GM21825 (cell line): Measurements from ENCODE around the gene ATP6AP1.
A peak's percentile ranks its signal among the peaks of the same experiment; 100 is the strongest.

Source experiments
- ATAC-seq: cut with Tn5 transposase; IDR thresholded peaks from one replicate; pipeline ENCODE4 v1.9.1; 2021; ENCODE audit warnings: mild to moderate bottlenecking, moderate library complexity; ENCODE audit not compliant: unreplicated experiment

The ATP6AP1 gene

GRCh38 chrX:154468217-154468616 lies 39.7 kb downstream of the ATP6AP1 start:
- no peak for ATAC-seq

- no peak for ATAC-seq
Observed at GRCh38 chrX:154469114-154469513, 40.6 kb downstream of the ATP6AP1 start.

GRCh38 chrX:154469880-154470279 lies 41.4 kb downstream of the ATP6AP1 start:
- no peak for ATAC-seq

DNA sequence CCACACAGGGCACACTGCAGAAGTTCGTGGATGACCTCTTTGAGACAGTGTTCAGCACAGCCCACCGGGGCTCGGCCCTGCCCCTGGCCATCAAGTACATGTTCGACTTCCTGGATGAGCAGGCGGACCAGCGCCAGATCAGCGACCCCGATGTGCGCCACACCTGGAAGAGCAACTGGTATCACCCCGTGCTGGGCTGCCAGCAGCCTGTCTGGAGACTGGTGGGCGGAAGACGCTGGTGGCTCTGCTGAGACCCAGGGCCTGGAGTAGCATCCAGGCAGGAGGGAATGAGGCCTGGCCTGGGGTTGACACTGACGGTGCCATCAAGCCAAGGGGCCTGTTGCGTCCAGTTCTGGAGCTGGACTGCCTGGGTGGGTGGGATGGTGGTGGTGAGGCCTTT lies 42.0 kb downstream of the ATP6AP1 start:
- ATAC-seq, result no peak

DNA sequence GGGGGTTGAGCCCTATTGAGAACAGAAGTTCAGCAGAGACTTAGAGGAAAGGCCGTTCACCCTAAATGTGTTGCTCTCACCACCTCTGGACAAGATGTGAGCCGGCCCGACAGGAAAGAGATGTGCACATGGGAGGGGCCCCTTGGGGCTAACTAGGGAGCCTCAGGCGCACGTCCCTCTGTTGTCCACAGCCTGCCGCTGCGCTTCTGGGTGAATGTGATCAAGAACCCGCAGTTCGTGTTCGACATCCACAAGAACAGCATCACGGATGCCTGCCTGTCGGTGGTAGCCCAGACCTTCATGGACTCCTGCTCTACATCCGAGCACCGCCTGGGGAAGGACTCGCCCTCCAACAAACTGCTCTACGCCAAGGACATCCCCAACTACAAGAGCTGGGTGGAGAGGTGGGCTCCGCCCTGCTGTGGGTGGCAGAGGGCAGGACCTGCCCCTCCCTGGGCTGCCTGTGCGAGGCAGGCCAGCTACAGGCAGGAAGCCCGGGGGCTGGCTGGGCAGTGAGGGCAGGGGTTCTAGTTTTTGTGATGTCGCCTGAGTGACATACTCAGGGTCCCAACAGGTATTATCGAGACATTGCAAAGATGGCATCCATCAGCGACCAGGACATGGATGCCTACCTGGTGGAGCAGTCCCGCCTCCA lies 42.6 kb downstream of the ATP6AP1 start:
- ATAC-seq, result no peak

DNA sequence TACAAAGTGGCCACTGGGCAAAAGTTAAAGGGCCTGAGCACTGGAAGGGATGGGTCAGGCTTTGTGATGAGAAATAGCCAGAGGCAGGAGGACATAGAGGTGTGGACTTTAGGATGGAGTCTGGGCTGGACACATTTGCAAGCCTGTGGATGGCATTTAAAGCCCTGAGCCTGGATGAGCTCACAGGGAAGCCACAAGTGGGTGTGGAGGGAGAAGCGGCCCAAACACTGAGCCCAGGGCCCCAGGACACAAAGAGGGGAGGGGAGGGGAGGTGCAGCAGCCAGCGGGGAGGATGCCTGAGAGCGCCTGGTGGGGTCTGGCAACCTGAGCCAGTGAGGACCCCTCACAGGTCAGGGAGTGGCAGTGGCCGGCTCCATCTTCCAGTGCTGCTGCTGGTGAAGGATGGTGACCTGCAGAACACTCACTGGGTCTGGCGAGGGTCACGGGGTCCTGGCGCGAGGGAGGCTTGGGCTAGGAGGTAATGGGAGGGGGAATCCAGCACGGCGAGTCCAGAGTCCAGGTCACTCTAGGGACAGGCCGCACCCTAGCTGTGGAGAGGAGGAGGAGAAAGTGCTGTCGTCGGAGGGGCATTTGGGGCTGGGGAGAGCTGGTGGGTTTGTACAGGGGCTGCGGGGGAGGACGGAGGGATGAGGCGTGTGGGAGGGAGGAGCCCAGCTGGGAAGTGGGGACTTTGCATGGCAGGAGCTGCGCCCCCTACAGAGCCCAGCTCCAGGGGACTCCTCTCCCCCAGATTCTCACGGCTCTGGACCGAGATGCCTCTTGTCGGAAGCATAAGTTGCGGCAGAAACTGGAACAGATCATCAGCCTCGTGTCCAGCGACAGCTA lies 43.6 kb downstream of the ATP6AP1 start:
- no peak for ATAC-seq

- ATAC-seq, result no peak
Observed at GRCh38 chrX:154472685-154473632, 44.5 kb downstream of the ATP6AP1 start.

DNA sequence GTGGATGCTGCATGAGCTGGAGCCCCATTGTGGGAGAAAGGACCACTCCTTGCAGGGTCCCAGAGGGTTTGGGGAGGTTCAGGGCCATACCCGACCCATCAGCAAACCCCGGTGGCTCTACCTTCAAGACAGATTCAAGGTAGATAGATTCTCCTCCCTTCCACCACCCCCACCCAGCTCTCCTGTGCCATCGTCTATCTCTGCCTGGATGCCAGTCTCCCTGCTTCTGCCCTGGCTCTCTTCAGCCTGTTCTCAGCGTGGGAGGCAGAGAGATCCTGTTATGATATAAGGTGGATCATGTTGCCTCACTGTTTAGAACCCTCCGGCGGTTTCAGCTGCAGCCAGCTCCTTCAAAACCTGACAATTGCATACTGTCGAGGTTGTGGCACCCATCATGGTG lies 45.2 kb downstream of the ATP6AP1 start:
- ATAC-seq, result no peak

DNA sequence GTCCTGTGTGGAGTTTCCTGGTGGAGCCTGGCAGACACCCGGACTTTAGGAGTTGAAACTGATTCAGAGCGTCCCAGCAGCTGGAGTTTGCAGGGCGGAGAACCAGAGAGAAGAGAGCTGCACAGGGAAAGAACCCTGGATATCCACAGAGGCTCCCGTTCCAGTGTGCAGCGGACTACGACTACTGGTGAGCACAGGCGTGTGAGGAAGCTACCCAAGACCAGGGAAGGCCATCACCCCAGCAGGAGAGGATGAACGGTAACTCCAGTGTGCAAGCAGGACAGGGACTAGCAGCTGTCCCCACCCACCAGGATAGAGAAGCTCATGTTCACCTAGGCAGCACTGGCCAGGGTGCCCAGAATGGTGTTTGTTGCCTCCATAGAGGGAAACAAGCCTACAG lies 48.3 kb downstream of the ATP6AP1 start:
- no peak for ATAC-seq

- ATAC-seq, result no peak
Observed at GRCh38 chrX:154477891-154478477, 49.5 kb downstream of the ATP6AP1 start.

DNA sequence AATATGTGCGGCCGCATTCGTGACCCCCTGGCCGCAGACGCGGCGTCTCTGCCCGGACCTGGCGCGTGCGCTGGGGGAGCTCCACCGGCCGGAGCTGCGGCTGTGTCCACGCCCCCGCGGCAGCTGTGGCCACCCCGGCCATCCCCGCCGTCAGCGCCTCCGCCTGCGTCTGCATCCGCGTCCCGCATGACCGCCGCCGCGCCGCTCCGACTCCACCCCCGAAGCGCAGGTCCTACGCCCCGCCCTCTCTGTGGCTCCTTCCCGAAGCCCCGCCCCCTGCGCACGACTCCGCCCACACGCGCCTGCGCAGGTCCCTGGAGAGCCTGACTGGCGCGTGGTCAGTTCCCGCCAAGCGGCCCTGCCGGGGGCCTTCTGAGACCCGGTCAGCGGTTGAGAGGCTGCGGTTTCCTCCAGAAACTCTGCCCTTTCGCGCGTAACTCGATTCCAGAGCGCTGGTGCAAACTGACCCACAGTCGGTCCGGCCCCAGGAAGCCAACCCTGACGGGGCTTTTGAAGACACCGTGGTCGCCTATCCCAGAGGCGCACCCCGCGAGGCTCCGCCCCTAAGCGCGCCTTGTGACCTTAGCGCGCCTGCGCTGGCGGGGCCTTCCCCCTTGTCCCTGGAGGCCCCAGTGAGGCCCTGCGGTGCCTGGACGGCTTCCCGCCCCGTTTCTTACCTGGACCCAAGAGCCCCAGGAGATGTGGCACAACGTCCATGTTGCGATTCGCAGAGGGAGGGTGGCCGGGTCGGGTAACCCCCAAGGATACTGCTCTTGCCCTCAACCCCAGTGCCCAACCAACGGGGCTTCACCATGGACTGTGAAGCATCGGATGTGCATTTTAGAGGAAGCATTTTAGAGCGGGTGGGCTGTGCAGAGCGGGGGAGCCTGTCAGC lies 50.5 kb downstream of the ATP6AP1 start, which contains the start of gene LAGE3:
LAGE3 (minus strand) TSS at position 554 of the 895 bp plus-strand sequence; CDS start at position 188, 366 bp downstream.
- peak; percentile 86 for ATAC-seq

DNA sequence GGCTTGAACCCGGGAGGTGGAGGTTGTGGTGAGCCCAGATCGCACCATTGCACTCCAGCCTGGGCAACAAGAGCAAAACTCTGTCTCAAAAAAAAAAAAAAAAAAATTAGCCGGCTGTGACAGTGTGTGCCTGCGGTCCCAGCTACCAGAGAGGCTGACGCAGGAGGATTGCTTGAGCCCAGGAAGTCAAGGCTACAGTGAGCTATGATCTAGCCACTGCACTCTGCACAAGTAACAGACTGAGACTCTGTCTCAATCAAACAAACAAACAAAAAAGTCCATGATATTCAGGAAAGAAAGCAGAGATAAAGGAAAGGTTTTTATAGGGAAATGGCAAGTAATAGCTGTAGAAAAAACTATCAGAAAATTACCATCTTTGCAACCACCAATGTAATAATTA lies 52.7 kb downstream of the ATP6AP1 start:
- ATAC-seq, result no peak

DNA sequence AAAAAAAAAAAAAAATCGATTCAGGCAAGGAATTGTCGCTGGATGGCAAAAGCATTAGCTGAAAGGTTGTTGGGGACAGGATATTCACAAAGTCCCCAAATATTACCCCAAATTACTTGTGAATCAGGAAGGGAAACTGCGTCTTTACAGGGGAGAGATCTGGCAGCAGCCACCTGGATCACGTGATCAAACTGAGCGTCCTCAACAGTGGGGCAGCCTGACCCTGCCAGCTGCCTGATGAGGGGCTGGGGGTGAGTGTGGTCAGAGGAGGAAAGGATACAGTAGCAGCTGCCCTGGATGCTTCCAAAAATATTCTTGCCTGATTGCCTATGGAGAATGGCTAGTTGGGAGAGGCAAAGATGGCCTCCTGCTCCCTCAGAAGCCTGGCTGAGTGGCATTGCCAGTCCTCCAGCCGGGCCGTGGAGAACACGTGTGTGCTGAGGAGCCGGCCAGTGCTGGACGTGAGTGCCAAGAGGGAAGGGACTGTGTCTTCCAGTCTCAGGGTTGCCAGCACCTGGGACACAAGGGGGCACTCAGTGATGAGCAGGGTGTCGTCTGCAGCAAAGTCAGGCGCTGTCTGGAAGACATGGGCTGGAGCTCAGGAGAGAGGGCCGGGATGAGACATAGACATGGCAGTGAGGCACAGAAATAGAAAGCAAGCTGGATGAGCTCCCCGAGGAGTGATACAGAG lies 53.6 kb downstream of the ATP6AP1 start:
- no peak for ATAC-seq

DNA sequence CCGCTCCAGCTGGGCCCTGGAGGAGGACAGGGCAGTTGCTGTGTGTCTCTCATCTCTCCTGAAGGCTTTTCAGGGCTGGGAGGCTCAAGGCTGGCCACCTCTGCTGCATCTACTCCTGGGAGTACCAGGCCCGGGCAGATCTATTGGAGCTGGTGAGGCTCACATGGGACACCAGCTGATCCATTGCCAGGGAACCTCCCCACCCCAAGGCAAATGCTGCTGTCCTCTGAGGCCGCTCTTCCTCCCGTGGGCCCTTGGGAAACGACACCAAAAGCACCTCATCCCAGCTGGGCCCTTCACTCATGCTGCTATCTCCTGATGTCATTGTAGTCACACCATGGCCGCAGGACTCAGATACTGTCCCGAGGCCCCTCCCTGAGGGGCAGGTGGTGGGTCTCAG lies 54.3 kb downstream of the ATP6AP1 start:
- no peak for ATAC-seq

DNA sequence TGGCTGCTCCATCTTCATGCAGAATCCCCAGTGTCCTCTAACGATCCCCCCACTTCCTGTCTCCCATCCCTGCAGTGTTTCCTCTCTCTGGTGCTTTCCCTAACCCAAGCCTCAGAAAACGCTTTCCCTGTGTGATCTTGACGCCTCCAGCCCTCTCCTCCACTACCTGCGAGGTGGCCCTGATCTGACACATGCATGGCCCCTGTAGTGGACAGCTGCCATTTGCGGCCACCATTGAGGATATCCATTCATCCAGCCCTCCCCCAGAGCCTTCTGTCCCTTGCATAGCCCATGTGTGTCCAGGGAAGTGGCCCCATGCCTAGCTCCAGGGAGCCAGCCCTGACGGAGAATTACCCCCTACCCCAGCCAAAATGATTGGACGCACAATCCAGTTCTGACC lies 54.8 kb downstream of the ATP6AP1 start:
- ATAC-seq, result no peak

DNA sequence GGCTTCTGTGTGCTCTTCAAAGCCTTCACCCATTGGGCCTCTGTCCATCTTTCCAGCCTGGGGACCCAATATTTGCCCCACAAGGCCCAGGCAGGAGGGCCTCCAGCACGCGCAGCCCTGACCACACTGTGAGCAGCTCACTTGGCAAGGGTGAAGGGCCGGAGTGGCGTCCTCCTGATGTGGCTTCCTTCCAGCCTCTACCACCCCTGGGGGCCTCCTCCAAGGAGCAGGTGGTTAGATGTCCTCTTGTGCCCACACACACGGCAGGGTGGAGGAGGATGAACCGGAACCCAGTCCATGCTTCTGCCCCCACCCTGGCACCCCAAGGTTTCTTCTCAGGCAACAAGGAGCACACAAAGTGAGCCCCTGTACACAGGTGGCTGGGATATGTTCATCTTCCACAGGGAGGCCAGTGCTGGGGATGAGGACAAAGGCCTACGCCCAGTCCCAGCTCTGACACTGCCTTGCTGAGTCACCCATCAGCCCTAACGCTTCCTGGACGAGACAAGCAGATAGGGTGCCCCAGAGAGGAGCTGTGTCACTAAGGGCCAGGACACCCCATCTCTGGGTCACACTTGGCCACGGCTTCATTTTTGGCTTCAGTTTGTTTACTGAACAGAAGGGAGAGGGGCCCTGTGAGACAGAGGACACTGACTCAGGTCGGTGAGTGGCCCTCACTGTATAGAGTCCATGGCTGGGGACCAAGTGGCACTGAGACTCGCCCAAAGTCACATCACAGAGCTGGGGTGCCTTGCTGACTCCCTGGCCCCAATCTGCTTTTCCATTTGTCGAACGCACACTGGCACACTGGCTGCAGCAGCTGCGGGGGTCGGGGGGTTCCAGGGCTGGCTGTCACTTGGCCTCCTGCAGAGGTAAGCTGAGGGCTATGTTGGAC lies 56.0 kb downstream of the ATP6AP1 start:
- no peak for ATAC-seq

GRCh38 chrX:154485150-154486051 lies 56.9 kb downstream of the ATP6AP1 start:
- ATAC-seq, result no peak
